ENCODE data around the gene CD200.

Gene CD200

GRCh38 chr3:112333002-112333380 lies at the start of gene CD200:
Gene CD200, plus strand, starts transcription at chr3:112333156. Its CDS starts 57 bp downstream, at chr3:112333213.
- POLR2A ChIA-PET = interaction anchor here (0.6 to 1.3 kb wide), 4 partner anchors 9 to 229 kb away, joined by 3 to 6 read pairs (median 4); no protein-coding TSS in a partner anchor
- TF ChIP-seq CTCF (IDR thresholded peaks at IDR 0.05; ENCODE audit: control extremely low read depth, extremely low read depth, low read depth, missing control alignments) = no peak

GRCh38 chr3:112289011-112289410 lies 43.9 kb upstream of the CD200 start:
- CTCF ChIA-PET = interaction anchor here (1.1 to 1.7 kb wide), 4 partner anchors 14 to 177 kb away, joined by 3 to 4 read pairs (median 4); no protein-coding TSS in a partner anchor
- no peak for TF ChIP-seq CTCF (IDR thresholded peaks at IDR 0.05; ENCODE audit: control extremely low read depth, extremely low read depth, low read depth, missing control alignments)
- DNase-seq (ENCODE audit: extremely low spot score) = no peak
- POLR2A ChIA-PET = no interaction called here

More at GRCh38 chr3:112333002-112333380, at the start of gene CD200:
- peak; percentile 55 for DNase-seq (ENCODE audit: extremely low spot score)
- CTCF ChIA-PET = interaction anchor here (0.9 to 4.4 kb wide), 20 partner anchors 11 to 229 kb away, joined by 3 to 20 read pairs (median 4); partner anchors contain the start of genes ATG3, SLC35A5 and SLC9C1

GRCh38 chr3:112293368-112294321 lies 39.3 kb upstream of the CD200 start, which contains the start of gene SLC9C1:
Gene SLC9C1, minus strand, starts transcription at chr3:112294216. Its CDS starts 7,425 bp downstream, at chr3:112286791.
- ChIA-PET POLR2A (no interaction called here), CTCF (interaction anchor here (0.6 to 4.8 kb wide), 53 partner anchors 8 to 832 kb away, joined by 3 to 51 read pairs (median 4); partner anchors contain the start of genes ATG3, CD200, GCSAM and SLC35A5)
- peak; percentile 54 for TF ChIP-seq CTCF (IDR thresholded peaks at IDR 0.05; ENCODE audit: control extremely low read depth, extremely low read depth, low read depth, missing control alignments)
- peak; percentile 53 for DNase-seq (ENCODE audit: extremely low spot score)

- ChIA-PET POLR2A (no interaction called here), CTCF (no interaction called here)
- TF ChIP-seq CTCF (IDR thresholded peaks at IDR 0.05; ENCODE audit: control extremely low read depth, extremely low read depth, low read depth, missing control alignments) = no peak
- no peak for DNase-seq (ENCODE audit: extremely low spot score)
These were observed 35.2 kb upstream of the CD200 start for GRCh38 chr3:112297714-112298113.

- ChIA-PET CTCF (interaction anchor here (1.1 to 1.5 kb wide), 5 partner anchors 27 to 263 kb away, joined by 3 to 5 read pairs (median 4); partner anchors contain the start of genes ATG3 and SLC35A5), POLR2A (no interaction called here)
- no peak for TF ChIP-seq CTCF (IDR thresholded peaks at IDR 0.05; ENCODE audit: control extremely low read depth, extremely low read depth, low read depth, missing control alignments)
- no peak for DNase-seq (ENCODE audit: extremely low spot score)
These were observed 34.2 kb upstream of the CD200 start for GRCh38 chr3:112298781-112299180.

GRCh38 chr3:112302150-112302830 lies 30.7 kb upstream of the CD200 start:
- no peak for TF ChIP-seq CTCF (IDR thresholded peaks at IDR 0.05; ENCODE audit: control extremely low read depth, extremely low read depth, low read depth, missing control alignments)
- ChIA-PET POLR2A (no interaction called here), CTCF (interaction anchor here (1.5 to 5.2 kb wide), 2 partner anchors 9 to 191 kb away, joined by 3 to 51 read pairs; partner anchors contain the start of gene SLC9C1)
- DNase-seq (ENCODE audit: extremely low spot score) = no peak

Data from GM10248 (cell line).